Epidermal melanocyte (primary cell): ENCODE data around the gene SLC36A3.
"Not testable (repeated sequence)": the region's sequence is repeated elsewhere in the genome, so short reads cannot be mapped to it uniquely, and the experiment has no call there.

ENCODE experiments used
- DNase-seq: peaks from one replicate; pipeline ENCODE4 v3.0.0; 2011; ENCODE audit warnings: low spot score; ENCODE audit not compliant: insufficient read length

The SLC36A3 gene

GRCh38 chr5:151240268-151240835 is 63.2 kb downstream of the SLC36A3 start:
- not testable (repeated sequence) for DNase-seq

DNA sequence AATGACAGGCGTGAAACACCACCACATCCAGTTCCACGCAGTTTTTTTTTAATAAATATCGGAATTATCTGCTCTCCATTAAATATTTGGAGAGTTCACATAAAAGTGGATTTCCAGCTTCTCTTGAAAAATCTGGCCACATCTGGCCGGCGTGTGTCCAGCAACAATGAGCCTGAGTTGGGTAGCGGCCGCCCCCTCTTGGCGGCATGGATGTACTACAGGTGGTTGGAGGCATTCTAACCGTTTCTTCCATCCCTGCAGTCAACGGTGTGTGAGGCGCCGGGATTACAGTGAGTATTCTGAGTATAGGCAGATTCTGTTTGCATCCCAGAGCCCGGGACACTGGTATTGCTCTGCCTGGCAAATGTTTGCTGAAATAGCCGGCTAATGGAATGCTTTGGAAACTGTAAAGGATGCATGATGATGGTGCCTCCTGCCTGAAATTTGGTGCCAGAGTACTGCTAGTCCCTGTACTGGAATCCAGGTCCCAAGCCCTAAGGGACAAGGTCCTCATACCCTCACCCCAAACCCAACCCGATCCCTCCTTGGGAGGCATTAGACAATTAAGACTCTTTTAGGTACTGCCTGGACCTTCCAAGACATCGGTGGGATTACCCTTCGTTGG is 64.2 kb downstream of the SLC36A3 start:
- peak; percentile 63 for DNase-seq

- DNase-seq = no peak
Measured at GRCh38 chr5:151238303-151238741, 65.2 kb downstream of the SLC36A3 start.

- DNase-seq = no peak
Measured at GRCh38 chr5:151237685-151238084, 65.9 kb downstream of the SLC36A3 start.

DNA sequence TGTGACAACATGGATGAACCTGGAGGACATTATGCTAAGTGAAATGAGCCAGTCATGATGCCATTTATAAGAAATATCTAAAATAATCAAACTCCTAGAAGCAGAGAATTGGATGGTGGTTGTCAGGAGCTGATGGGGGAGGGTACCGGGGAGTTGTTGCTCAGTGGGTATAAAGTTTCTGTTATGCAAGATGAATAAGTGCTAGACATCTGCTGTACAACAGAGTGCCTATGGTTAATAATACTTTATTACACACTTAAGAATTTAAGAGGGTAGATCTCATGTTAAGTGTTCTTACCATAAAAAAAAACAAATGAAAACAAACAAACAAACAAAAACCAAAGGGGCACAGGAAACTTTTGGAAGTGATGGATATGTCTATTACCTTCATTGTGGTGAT is 66.7 kb downstream of the SLC36A3 start:
- DNase-seq = no peak

DNA sequence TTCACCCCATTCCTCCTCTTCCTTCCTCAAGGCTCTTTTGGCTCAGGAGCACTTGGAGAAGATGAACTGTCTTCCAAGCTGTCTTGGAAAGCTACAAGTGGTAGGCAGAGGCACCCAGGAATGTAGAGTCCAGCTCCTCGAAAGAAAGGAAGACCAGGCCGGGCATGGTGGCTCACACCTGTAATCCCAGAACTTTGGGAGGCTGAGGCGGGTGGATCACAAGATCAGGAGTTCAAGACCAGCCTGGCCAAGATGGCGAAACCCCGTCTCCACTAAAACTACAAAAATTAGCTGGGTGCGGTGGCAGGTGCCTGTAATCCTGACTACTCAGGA is 68.4 kb downstream of the SLC36A3 start:
- not testable (repeated sequence) for DNase-seq

GRCh38 chr5:151234476-151235238 is 68.9 kb downstream of the SLC36A3 start:
- no peak for DNase-seq

GRCh38 chr5:151233616-151234085 is 69.9 kb downstream of the SLC36A3 start:
- DNase-seq = no peak

- no peak for DNase-seq
Measured at GRCh38 chr5:151231359-151231758, 72.2 kb downstream of the SLC36A3 start.

GRCh38 chr5:151230048-151230680 is 73.4 kb downstream of the SLC36A3 start:
- DNase-seq = no peak

GRCh38 chr5:151228986-151229385 is 74.6 kb downstream of the SLC36A3 start:
- DNase-seq = no peak

GRCh38 chr5:151227918-151228447 is 75.6 kb downstream of the SLC36A3 start:
- no peak for DNase-seq
